ENCODE measurements around the gene KCNAB2.

Gene KCNAB2

DNA sequence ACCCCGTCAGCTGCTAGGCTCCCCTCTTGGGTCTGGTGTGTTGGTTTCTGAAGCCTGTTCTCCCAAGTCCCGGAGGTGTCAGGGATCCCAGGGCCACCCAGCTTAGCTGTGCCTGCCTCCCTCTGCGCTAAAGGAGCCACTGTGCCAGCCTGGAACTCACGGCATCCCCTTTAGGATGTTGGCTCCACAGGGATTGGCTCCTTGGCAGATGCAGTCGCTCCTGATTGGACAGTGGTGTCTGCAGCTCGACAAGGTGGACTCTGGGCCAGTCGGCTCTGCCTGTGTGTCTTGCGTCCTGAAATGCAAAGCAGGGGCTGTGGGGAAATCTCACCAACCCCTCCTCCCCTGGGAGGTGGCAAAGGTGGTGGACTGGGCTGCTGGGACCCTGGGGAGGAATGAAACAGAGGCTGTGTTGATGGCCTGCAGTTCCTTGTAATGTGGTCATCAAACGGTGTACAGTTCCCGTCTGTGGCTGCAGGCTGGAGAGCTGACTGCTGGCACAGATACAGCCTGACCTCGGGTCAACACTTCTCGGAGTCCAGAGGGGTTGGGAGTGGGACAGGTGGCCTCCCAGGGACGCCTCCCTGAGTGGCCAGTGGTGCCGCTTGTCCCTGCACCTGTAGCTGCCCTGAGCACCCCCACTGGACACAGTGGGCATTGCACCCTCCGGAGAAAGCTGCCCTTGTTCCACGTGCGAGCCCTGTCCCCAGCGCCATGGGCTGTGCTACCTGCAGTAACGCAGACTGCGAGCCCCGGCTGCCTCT, 11.5 kb upstream of the KCNAB2 start:
- peak; percentile 36 for DNase-seq

- no peak for DNase-seq
These were observed 11.0 kb upstream of the KCNAB2 start for GRCh38 chr1:6034750-6035096.

- DNase-seq, result no peak
These were observed 10.4 kb upstream of the KCNAB2 start for GRCh38 chr1:6035303-6035702.

- no peak for DNase-seq
These were observed 10.0 kb upstream of the KCNAB2 start for GRCh38 chr1:6035719-6036118.

GRCh38 chr1:6037338-6037762, 8.3 kb upstream of the KCNAB2 start:
- no peak for DNase-seq

DNA sequence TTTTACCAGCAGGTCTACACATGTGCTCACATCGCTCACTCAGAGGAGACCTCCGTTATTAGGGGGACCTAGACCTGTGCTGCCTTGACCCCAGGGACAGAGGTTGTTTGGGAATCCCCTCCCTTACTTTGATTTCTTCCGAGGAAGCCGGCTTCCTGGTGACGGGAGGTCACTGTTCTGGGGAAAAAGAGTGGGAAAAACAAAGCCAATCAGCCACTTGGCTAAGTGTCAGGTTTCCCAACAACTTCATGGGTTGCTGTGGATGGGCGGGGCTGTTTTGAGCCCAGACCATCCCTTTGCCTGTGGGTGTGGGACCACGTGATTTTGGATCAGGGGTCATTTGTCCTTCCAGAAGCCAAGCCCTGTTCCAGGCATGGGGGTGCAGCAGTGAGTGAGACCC, 7.1 kb upstream of the KCNAB2 start:
- no peak for DNase-seq

DNA sequence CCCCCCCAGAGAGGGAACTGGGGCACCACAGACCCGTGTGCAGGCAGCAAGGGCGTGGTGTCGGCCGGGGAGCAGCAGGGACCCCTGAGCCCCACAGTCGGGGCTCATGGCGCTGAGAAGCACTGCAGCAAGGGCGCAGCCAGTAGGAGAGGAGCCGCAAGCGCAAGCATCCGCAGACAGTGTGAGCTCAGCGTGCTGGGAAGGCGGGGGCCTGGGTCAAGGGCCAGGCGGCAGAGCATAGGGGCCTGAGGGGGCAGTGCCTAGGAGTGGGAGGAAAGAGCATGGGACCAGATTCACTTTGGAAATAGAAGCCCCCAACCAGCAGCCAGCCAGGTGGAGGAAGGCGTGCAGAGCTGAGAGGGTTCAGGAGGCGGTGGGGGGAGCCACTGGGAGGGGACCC, 6.7 kb upstream of the KCNAB2 start:
- no peak for DNase-seq

DNA sequence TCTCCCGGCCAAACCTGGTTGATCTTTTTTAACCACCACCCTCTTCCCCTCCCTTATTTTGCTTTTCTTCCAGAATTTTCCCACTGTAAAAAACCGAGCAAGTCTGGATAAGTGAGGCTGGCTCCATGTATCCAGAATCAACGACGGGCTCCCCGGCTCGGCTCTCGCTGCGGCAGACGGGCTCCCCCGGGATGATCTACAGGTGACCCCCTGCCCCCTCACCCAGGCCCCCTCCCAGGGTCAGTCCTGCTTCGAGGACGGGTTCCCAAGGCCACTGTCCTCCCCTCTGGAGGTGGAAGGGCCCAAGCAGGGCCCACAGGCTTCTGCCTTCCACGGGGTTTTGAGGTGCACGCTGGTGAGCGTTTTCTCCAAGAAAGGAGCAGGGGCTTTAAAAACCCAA, 5.2 kb upstream of the KCNAB2 start:
- DNase-seq, result no peak

GRCh38 chr1:6040861-6041415, 4.8 kb upstream of the KCNAB2 start:
- DNase-seq, result no peak

DNA sequence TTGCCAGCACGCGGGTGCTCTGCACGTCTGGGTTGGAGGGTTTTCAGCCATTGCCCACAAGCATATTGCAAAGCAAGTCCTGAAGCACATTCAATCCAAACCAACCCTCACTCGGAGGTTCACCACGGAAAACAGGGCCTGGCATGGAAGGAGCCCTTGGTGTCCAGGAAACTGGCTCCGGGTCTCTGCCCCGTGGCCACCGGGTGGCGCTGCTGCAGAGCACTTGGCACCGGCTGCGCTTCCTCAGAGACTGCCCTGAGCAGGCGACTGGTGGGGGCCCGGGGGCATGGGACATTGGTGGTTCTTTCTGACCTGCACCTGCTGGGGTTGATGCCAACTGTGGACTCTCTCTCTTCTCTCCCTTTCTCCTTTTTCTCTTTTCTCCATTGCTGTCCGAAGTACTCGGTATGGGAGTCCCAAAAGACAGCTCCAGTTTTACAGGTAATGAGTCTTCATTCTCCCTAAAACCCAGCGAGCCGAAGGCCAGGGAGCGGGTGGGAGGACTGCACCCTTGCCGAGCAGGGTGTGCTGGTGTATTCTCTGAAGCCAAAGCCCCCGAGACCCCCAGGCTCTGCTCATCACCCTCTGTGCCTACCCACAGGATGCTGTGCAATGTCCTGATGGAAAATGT, 4.1 kb upstream of the KCNAB2 start:
- peak; percentile 24 for DNase-seq

GRCh38 chr1:6043561-6043960, 2.1 kb upstream of the KCNAB2 start:
- DNase-seq, result no peak

DNA sequence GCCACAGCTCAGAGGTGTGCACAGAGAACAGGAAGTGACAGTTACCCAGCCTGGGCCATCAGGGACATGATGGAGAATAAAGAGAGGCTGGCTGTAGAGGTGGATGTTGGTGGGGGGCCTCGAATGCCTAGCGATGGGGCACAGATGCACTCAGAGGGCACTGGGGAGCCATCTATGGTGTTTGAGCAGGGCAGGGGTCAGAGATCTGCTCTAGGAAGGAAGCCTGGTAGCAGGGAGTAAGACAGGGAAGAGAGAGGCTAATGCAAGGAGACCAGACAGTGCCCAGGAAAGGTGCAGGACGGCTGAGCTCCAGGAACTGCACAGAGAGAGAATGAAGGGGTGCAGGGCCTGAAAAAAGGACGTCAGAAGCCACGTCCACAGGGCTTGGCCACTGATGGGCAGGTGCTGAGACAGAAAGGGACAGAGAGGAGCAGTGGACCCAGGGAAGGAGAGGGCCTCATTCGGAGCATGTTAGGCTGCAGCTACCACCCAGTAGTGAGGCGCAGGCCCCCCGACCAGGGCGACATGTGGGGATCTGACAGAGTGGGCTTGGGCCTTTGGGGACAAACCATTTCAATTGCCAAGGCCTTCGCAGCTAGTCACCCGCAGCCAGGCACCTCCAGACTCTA, 1.1 kb upstream of the KCNAB2 start:
- no peak for DNase-seq

GRCh38 chr1:6045110-6045502, 582 bp upstream of the KCNAB2 start:
- DNase-seq, result no peak

DNA sequence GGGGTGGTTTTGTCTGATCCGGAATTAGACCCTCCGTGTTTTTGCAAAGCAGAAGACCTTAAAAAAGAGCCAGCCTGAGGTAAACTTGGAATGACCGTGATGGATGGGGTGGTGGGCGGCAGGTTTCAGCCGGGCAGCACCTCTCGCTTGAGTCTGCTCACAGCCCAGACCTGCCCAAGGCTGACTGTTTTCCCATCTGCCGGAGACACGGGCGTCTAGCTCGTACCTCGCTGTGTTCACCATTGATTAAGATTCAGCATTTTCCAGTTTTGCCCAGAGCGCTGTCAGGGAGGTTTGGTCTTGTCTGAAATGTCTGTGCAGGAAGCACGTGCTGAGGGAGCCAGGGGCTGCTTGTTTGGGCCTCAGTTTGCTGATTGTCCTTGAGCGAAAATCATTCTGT, 591 bp downstream of the KCNAB2 start:
- no peak for DNase-seq

DNA sequence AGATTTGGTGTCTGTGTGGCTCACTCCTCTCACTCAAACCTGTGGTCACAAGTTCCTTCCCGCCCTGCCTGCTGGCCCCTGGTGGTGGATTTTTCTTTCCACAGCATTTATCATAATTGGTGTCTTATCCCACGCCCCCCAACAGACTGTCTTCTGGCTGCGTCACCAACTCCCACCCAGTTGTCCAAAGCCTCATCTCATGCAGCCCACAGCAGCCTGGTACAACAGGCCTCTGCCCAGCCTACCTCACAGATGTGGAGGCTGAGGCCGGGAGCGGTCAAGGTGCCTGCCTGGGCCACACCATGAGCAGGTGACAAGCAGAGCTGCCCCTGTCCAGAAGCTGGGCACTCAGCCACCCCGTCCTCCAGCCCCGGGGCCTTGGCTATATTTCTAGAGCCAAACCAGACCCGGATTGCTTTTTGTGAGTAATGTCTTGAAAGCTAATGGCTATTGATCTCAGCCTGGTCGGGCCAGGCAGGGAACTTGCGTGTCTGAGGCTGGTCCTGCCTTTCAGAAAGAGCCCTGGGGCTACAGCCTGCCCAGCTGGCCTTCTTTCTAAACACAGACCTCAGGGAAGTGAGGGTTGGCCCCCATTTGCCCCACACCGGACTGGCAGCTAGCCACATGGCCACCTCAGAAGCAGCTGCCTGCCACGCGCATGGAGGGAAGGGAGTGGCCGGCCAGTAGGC, 2.6 kb downstream of the KCNAB2 start:
- DNase-seq, result no peak

- no peak for DNase-seq
These were observed 3.7 kb downstream of the KCNAB2 start for GRCh38 chr1:6049419-6049818.

DNA sequence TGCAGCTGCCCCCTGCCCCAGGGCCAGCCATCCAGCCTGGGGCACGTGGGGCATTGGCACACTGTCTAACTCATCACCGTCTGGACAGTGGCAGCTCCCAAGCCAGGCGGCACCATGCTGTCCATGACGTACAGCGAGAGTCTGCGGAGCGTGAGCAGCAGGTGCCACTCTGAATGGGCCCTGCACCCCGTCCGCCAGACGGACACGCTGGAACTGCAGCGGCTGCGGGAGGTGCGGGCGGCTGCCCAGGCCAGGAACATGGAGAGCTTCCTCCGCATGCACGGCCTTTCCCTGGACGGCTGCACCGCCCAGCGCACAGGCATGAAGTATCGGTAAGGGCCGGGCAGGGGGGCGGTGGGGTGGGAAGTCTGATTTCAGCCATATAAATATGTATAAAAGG, 5.7 kb downstream of the KCNAB2 start:
- no peak for DNase-seq

- peak; percentile 44 for DNase-seq
These were observed 7.0 kb downstream of the KCNAB2 start for GRCh38 chr1:6052543-6053205.

- DNase-seq, result no peak
These were observed 7.5 kb downstream of the KCNAB2 start for GRCh38 chr1:6053206-6053546.

DNA sequence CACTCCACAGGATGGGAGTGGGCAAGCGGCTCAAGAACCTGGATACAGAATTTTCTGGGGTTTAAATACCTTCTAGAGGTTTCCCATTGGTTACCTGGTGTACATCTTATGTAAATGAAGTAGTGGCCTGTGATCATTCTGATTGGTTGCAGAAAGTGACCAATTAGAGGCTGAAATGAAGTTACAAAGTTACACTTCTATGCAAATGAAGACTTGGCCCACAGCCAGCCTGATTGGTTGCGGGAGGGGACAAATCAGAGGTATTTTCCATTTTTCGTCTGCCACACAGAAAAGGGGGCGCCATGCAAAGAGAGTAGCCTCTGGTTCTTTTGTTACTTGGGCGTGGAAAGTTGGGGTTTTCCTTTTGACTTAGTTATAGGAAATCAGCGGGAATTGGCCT, 8.9 kb downstream of the KCNAB2 start:
- DNase-seq, result no peak

- DNase-seq, result no peak
These were observed 10.9 kb downstream of the KCNAB2 start for GRCh38 chr1:6056572-6056948.

- no peak for DNase-seq
These were observed 11.6 kb downstream of the KCNAB2 start for GRCh38 chr1:6057170-6057845.

DNA sequence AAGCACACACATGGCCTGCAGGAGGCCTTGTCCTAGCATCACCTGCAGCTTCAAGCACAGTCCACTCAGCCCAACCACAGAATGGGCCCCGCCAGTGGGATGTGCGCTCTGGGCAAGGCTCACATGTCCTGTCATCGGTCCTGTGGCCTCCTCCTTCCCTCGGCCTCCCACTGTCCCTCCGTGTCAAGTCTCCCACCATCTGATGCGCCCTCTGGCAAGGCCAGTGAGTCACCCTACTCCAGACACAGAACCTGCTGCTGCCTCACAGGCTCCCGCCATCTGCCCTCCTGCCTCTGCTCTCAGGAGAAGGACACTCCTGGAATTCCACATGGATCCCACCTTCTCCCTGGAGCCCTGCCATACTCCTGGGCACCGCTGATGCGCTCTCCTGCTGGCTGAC, 14.2 kb downstream of the KCNAB2 start:
- no peak for DNase-seq

Data from CD4-positive, alpha-beta T cell treated with Interleukin-12 subunit alpha and Interleukin-12 subunit beta, for 1 hour (primary cell).